PC-9 (cell line): ENCODE data around the gene WNT10A. TPM values are rescaled to one million over a fixed set of nuclear protein-coding genes. Genes with fewer than 3 reads are reported as not detected.

Experiments used
- BruUV-seq: library from RNA; stranded (reverse); fragments of 400-500 nt; replicated peaks from 2 replicates; lab custom pipeline; 2021; lab: Mats Ljungman, UMichigan
- CTCF ChIA-PET: fragments of 300-600 bp; sonication (Branson Sonifier 250); formaldehyde crosslinking; loops from one replicate; lab custom pipeline; 2022; ENCODE audit warnings: antibody characterized with exemption; lab: Charles Lee
- POLR2A ChIA-PET: fragments of 300-600 bp; sonication (Branson Sonifier 250); formaldehyde crosslinking; loops from one replicate; lab custom pipeline; 2022; ENCODE audit warnings: antibody characterized with exemption; ENCODE audit not compliant: unreplicated experiment; lab: Charles Lee
- DNase-seq, 2 experiments: peaks; one replicate each; pipeline versions ENCODE4 v3.0.0 to v3.0.0-alpha.2; 2015 to 2022; ENCODE audit warnings: mixed read lengths in 1 of 2
- H2AFZ ChIP-seq: fragments of 200-600 bp; sonication (generic); 2 replicates; pipeline ENCODE4 v1.8.1; 2017; ENCODE audit warnings: antibody characterized with exemption
- H3F3A ChIP-seq: fragments of 200-600 bp; sonication (generic); 2 replicates; pipeline ENCODE4 v1.8.1; 2017; ENCODE audit warnings: antibody characterized with exemption, mild to moderate bottlenecking, low read depth; ENCODE audit not compliant: insufficient read depth
- H3K27ac ChIP-seq: fragments of 200-600 bp; sonication (generic); 2 replicates; pipeline ENCODE4 v1.6.1; 2016; ENCODE audit warnings: mixed run types
- H3K27me3 ChIP-seq: fragments of 200-600 bp; sonication (generic); 2 replicates; pipeline ENCODE4 v1.6.1; 2016; ENCODE audit warnings: low read depth, mixed run types; ENCODE audit not compliant: insufficient read depth
- H3K36me3 ChIP-seq: fragments of 200-600 bp; sonication (generic); 2 replicates; pipeline ENCODE4 v1.6.1; 2016; ENCODE audit warnings: low read depth, mixed run types
- H3K4me1 ChIP-seq: fragments of 200-600 bp; sonication (generic); replicated peaks from 2 replicates; pipeline ENCODE4 v1.6.1; 2016; ENCODE audit warnings: mixed run types; ENCODE audit not compliant: insufficient read depth
- H3K4me2 ChIP-seq: fragments of 200-600 bp; sonication (generic); 2 replicates; pipeline ENCODE4 v1.6.1; 2017; ENCODE audit warnings: mixed run types
- H3K4me3 ChIP-seq: fragments of 200-600 bp; sonication (generic); 2 replicates; pipeline ENCODE4 v1.6.1; 2016; ENCODE audit warnings: mixed run types
- H3K79me2 ChIP-seq: fragments of 200-600 bp; sonication (generic); 2 replicates; pipeline ENCODE4 v1.6.1; 2017; ENCODE audit warnings: low read depth, mixed run types
- H3K9me2 ChIP-seq: fragments of 200-600 bp; sonication (generic); 2 replicates; pipeline ENCODE4 v1.8.1; 2017; ENCODE audit warnings: mild to moderate bottlenecking; ENCODE audit not compliant: insufficient read depth
- H3K9me3 ChIP-seq: fragments of 200-600 bp; sonication (generic); 2 replicates; pipeline ENCODE4 v1.8.1; 2016; ENCODE audit warnings: low read depth; ENCODE audit not compliant: insufficient read depth
- H4K20me1 ChIP-seq: fragments of 200-600 bp; sonication (generic); 2 replicates; pipeline ENCODE4 v1.8.1; 2017; ENCODE audit not compliant: insufficient read depth
- EZH2 ChIP-seq: fragments of 200-600 bp; sonication (generic); IDR thresholded peaks from 2 replicates; pipeline ENCODE4 v1.8.0; 2017; ENCODE audit warnings: antibody characterized with exemption, low read depth
- intact Hi-C: fragments of 100-400 bp; cut with micrococcal nuclease; formaldehyde crosslinking; loops from one replicate; pipeline ENCODE4 v1.10.0; 2022; ENCODE audit not compliant: unreplicated experiment
- total RNA-seq: library from RNA; stranded (reverse); gene quantifications from 2 replicates; pipeline ENCODE4 v1.2.3, GENCODE V29; 2021
- TF ChIP-seq, protein P1 (sequence below): fragments of 200-600 bp; sonication (generic); conservative IDR thresholded peaks from 2 replicates; pipeline ENCODE4 v1.6.1; 2017; ENCODE audit warnings: mixed run types, antibody characterized with exemption, mild to moderate bottlenecking, moderate library complexity

WNT10A gene
- total RNA-seq, 1 experiment from 2014 or later, result 1.2 TPM

GRCh38 chr2:218877331-218877730 lies 3.3 kb upstream of the WNT10A start:
- Histone ChIP-seq H3K4me1 (0 out of 2 replicates have a peak, but pooled peaks cover 4% of the 10 kb centered on the region), H3K36me3 (no peaks in the 10 kb centered on the region), H3F3A (peaks cover 11% of the 10 kb centered on the region; the same call in 1 of the 2 replicates), H3K27ac (no peak overlapping the region), H2AFZ (no peak overlapping the region), H3K4me3 (no peak overlapping the region), H3K9me2 (no peaks in the 10 kb centered on the region), H4K20me1 (no peaks in the 10 kb centered on the region), H3K9me3 (no peaks in the 10 kb centered on the region), H3K79me2 (no peaks in the 10 kb centered on the region), H3K27me3 (no peaks in the 10 kb centered on the region), H3K4me2 (no peak overlapping the region)
- POLR2A ChIA-PET, result interaction anchor here (0.6 kb wide), 1 partner anchor 124 kb away, joined by 6 read pairs; no protein-coding TSS in a partner anchor
- BruUV-seq, result no TSS peak
- no peak for DNase-seq
- intact Hi-C loops, result loop anchor here (5.0 kb wide), 2 partner anchors 105 to 125 kb away; no protein-coding TSS in a partner anchor
- CTCF ChIA-PET, result interaction anchor here (0.6 to 4.1 kb wide), 4 partner anchors 14 to 47 kb away, joined by 3 to 65 read pairs (median 6); no protein-coding TSS in a partner anchor
- no peak for TF ChIP-seq EZH2
- TF ChIP-seq, protein P1, sequence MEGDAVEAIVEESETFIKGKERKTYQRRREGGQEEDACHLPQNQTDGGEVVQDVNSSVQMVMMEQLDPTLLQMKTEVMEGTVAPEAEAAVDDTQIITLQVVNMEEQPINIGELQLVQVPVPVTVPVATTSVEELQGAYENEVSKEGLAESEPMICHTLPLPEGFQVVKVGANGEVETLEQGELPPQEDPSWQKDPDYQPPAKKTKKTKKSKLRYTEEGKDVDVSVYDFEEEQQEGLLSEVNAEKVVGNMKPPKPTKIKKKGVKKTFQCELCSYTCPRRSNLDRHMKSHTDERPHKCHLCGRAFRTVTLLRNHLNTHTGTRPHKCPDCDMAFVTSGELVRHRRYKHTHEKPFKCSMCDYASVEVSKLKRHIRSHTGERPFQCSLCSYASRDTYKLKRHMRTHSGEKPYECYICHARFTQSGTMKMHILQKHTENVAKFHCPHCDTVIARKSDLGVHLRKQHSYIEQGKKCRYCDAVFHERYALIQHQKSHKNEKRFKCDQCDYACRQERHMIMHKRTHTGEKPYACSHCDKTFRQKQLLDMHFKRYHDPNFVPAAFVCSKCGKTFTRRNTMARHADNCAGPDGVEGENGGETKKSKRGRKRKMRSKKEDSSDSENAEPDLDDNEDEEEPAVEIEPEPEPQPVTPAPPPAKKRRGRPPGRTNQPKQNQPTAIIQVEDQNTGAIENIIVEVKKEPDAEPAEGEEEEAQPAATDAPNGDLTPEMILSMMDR, result no peak

DNA sequence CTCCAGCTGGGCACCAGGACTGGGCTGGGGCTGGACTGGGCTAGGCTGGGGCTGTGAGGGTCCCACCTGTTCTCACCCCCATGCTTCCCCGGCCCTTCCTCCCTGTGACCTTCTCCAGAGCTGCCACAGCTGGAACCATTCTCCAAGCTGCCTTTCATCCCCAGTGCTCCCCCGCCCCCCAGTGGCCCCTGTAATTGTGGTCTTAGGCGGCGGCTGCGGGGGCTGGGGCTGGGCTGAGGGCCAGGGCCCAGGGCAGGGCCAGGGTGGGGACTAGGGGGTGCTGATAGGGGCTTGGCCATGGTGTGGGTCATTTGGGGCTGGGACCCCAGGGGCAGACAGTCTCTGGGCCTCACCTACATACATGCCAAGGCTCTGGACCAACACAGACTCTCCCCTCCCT lies 2.8 kb upstream of the WNT10A start:
- H3K4me1 ChIP-seq, result 0 out of 2 replicates have a peak, but pooled peaks cover 4% of the 10 kb centered on the region
- intact Hi-C loops, result loop anchor here (5.0 kb wide), 2 partner anchors 104 to 124 kb away; no protein-coding TSS in a partner anchor
- H3K79me2 ChIP-seq, result no peaks in the 10 kb centered on the region
- POLR2A ChIA-PET, result interaction anchor here (0.6 kb wide), 1 partner anchor 502 kb away, joined by 4 read pairs; no protein-coding TSS in a partner anchor
- H4K20me1 ChIP-seq, result no peaks in the 10 kb centered on the region
- H3K27ac ChIP-seq, result no peak overlapping the region
- H3K9me3 ChIP-seq, result no peaks in the 10 kb centered on the region
- no peak overlapping the region for H2AFZ ChIP-seq
- H3K4me2 ChIP-seq, result no peak overlapping the region
- H3K4me3 ChIP-seq, result no peak overlapping the region
- TF ChIP-seq, protein P1, result no peak
- TF ChIP-seq EZH2, result no peak
- no peaks in the 10 kb centered on the region for H3K27me3 ChIP-seq
- CTCF ChIA-PET, result interaction anchor here (1.8 to 4.1 kb wide), 2 partner anchors 14 to 20 kb away, joined by 8 to 65 read pairs; no protein-coding TSS in a partner anchor
- no TSS peak for BruUV-seq
- H3F3A ChIP-seq, result peaks cover 11% of the 10 kb centered on the region; the same call in 1 of the 2 replicates
- H3K9me2 ChIP-seq, result no peaks in the 10 kb centered on the region
- DNase-seq, result no peak
- no peaks in the 10 kb centered on the region for H3K36me3 ChIP-seq

GRCh38 chr2:218878486-218878885 lies 2.2 kb upstream of the WNT10A start:
- no peak overlapping the region for H2AFZ ChIP-seq
- no peaks in the 10 kb centered on the region for H3K9me3 ChIP-seq
- H3K9me2 ChIP-seq, result no peaks in the 10 kb centered on the region
- ChIA-PET CTCF (interaction anchor here (0.6 to 1.4 kb wide), 2 partner anchors 18 to 19 kb away, joined by 4 to 5 read pairs; no protein-coding TSS in a partner anchor), POLR2A (interaction anchor here (0.6 kb wide), 1 partner anchor 501 kb away, joined by 4 read pairs; no protein-coding TSS in a partner anchor)
- no TSS peak for BruUV-seq
- H3K79me2 ChIP-seq, result no peaks in the 10 kb centered on the region
- H3K27me3 ChIP-seq, result no peaks in the 10 kb centered on the region
- H3F3A ChIP-seq, result peaks cover 11% of the 10 kb centered on the region; the same call in 1 of the 2 replicates
- no peaks in the 10 kb centered on the region for H3K36me3 ChIP-seq
- TF ChIP-seq, protein P1, result no peak
- no peak for TF ChIP-seq EZH2
- no peak overlapping the region for H3K4me2 ChIP-seq
- H4K20me1 ChIP-seq, result no peaks in the 10 kb centered on the region
- no peak for DNase-seq
- H3K4me3 ChIP-seq, result no peak overlapping the region
- no peak overlapping the region for H3K27ac ChIP-seq
- intact Hi-C loops, result loop anchor here (5.0 kb wide), 2 partner anchors 104 to 124 kb away; no protein-coding TSS in a partner anchor
- H3K4me1 ChIP-seq, result 0 out of 2 replicates have a peak, but pooled peaks cover 4% of the 10 kb centered on the region
